GM21423 (cell line): ENCODE measurements around the gene TMEM219.
"Not testable (repeated sequence)": the region's sequence is repeated elsewhere in the genome, so short reads cannot be mapped to it uniquely, and the experiment has no call there.

Experiments used
- ATAC-seq: cut with Tn5 transposase; IDR thresholded peaks from one replicate; pipeline ENCODE4 v1.9.1; 2021; ENCODE audit warnings: mild to moderate bottlenecking, moderate library complexity; ENCODE audit not compliant: unreplicated experiment

Gene TMEM219

DNA sequence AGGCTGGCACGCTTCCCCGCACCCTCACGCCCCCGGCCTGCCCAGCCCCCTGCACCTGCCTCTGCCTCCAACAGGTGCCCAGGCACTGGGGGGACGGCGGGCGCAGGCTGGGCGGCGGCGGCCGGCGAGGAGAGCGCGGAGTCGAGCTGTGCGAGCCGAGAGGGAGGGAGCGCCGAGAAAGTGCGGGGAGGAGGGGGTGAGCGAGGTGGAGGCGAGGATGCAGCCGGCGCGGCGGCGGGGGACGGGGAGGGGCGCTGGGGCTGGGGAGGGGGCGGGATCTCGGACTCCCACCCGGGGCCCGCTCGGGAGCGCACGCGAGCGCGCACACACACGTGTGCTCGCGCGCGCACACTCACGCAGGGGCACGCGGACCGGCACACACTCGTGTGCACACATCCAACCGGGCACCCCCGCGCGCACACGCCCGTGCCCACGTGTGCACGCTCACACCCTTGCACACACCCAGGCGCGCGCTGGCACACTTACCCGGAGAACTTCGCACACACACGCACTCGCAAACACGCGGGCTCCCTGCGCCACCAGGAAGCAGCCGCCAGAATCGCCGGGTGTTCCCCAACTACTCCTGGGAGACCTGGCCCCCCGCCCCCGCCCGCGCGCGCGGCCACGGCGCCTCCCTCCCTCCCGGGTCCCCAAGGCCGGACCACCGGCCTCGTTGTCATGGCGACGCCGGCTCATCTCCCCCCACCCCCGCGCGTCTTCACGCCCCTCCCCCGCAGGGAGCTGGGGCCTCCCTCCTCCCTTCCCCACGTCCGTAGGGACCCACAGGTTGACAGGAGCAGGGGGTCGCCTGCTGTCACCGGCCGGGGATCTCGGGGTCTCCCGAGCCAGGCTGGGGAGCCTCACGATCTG, 49.2 kb downstream of the TMEM219 start, which contains the start of gene DOC2A:
Gene DOC2A (minus strand): TSS at position 184 of the 870 bp plus-strand sequence. CDS start 805 bp downstream, outside the sequence.
- no peak for ATAC-seq

DNA sequence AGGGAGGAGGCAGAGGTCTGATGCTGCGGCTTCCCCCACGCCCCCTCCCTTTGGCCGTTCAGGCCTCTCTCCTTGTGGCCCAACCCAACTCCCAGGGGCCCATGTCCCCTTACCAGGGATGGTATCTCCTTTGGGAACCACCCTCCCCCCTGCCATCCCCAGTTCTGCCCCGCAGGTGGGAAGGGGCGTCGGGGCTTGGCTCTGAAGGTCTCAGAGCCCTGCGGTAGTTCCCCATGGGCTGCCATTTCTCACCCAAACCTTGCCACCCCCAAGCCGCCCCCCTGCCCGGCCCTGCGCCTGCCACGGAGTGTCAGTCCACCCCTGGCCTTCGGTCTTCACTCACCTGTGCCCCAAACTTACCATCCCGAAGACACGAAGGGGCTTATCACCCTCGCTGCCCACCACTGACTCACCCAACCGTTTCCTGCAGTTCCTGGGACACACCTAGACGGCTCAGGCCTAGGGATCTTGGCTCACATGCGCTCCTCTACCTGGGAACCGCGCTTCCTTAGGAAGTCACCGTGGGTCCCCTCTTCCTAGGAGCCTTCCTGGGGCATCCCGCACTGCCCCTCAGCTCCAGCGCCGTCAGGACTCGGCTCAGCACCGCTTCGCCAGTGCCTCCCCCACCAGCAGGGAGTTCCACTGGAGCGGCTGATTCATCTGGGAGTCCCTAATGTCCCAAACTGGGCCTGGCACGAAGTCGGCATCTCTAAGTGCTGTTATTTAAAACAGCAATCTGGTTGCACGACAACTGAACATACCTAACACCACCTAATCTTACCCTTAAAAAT, 50.0 kb downstream of the TMEM219 start:
- ATAC-seq: no peak

GRCh38 chr16:30012598-30012997, 50.7 kb downstream of the TMEM219 start:
- not testable (repeated sequence) for ATAC-seq

DNA sequence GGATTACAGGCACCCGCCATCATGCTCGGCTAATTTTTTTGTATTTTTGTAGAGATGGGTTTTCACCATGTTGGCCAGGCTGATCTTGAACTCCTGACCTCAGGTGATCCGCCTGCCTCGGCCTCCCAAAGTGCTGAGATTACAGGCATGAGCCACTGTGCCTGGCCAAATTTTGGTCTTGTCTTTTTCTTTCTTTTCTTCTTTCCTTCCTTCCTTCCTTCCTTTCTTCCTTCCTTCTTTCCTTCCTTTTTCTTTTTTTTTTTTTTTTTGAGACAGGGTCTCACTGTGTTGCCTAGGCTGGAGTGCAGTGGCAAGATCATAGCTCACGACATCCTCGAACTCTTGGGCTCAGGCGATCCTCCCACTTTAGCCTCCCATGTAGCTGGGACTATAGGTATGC, 53.6 kb downstream of the TMEM219 start:
- not testable (repeated sequence) for ATAC-seq

DNA sequence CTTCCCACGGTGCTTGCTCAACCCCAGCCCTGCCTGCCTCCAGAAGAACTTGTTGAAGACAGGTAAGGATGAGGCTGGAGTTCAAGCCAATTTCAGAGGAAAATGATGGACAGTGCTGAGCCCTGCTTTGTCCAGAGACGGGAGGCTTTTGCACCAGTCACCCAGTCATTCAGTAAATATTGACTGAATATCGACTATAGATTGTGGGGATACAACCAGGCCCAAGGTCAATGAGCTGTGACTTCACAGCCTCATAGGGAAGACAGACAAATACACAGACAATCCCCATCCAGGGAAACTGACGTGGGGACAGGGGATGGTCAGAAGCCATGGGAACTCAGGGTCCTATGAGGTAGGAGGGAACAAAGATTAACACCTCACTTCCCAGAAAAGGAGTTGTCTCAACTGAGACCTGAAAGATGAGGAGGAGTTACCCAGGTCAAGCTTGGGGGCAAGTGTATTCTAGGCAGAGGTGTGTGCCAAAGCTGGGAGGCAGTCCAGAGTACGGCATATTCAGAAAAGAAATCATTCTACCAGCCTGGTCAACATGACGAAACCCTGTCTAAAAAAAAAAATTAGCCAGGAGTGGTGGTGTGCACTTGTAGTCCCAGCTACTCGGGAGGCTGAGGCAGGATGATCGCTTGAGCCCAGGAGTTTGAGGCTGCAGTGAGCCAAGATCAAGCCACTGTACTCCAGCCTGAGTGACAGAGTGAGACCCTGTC, 54.8 kb downstream of the TMEM219 start:
- ATAC-seq: no peak

DNA sequence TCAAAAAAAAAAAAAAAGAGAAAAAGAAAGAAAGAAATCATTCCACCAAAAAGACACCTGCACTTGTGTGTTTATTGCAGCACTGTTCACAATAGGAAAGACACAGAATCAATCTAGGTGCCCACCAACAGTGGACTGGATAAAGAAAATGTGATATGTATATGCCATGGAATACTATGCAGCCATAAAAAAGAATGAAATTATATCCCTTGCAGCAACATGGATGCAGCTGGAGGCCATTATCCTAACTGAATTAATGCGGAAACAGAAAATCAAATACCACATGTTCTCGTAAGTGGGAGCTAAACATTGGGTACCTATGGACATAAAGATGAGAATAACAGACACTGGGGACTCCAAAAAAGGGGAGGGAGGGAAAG, 55.4 kb downstream of the TMEM219 start:
- no peak for ATAC-seq

DNA sequence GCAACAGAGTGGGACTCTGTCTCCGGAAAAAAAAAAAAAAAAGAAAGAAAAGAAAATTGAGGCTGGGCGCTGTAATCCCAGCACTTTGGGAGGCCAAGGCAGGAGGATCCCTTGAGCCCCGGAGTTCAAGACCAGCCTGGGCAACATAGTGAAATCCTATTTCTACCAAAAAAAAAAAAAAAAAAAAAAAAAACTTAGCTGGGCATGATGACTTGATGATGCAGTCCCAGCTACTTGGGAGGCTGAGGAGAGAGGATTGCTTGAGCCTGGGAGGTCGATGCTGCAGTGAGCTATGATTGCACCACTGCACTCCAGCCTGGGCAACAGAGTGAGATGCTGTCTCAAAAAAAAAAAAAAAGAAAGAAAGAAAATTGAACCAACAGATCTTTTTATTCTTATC, 56.1 kb downstream of the TMEM219 start:
- ATAC-seq: not testable (repeated sequence)

DNA sequence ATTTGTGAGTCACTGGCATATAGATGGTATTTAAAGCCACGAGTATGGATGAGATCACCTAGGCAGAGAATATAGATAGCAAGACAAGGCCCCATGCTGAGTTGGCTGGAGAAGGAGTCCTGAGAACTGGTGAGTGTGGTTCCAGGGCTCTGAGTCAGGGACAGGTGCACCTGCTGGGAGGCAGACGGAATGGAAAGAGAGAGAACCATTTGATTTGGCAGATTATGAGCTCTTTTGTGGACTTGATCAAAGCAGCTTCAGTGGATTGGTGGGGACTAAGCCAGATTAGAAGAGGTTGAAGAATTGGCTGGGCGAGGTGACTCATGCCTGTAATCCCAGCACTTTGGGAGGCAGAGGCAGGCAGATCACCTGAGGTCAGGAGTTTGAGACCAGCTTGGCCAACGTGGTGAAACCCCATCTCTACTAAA, 56.9 kb downstream of the TMEM219 start:
- no peak for ATAC-seq
